Vagina (tissue), 2 donors: ENCODE results near the gene ST3GAL5.

Experiments
- CTCF ChIP-seq, 3 experiments: fragments of 450-650 bp in 2 of 3; fragments of 200-600 bp in 1 of 3; sonication (generic) in 1 of 3; IDR thresholded peaks; one replicate each; pipeline ENCODE4 v1.5.1; 2017 to 2019; ENCODE audit warnings: antibody characterized with exemption in 3 of 3, mild to moderate bottlenecking in 2 of 3, moderate library complexity in 2 of 3
- POLR2A ChIP-seq, 2 donors: fragments of 450-650 bp; IDR thresholded peaks; one replicate each; pipeline ENCODE4 v1.6.1; 2017; ENCODE audit warnings: antibody characterized with exemption in 2 of 2, mild to moderate bottlenecking in 2 of 2, moderate library complexity in 2 of 2
- POLR2AphosphoS5 ChIP-seq, 2 donors: sonication (generic); formaldehyde crosslinking; IDR thresholded peaks; one replicate each; pipeline ENCODE4 v1.9.0; 2017; ENCODE audit warnings: antibody characterized with exemption in 2 of 2, mild to moderate bottlenecking in 2 of 2, low read depth in 1 of 2; ENCODE audit not compliant: insufficient read depth in 1 of 2

- no peak for TF ChIP-seq CTCF (IDR thresholded peaks at IDR 0.05)
- TF ChIP-seq POLR2A (IDR thresholded peaks at IDR 0.05), result no peak
- no peak for TF ChIP-seq POLR2AphosphoS5 (IDR thresholded peaks at IDR 0.05; ENCODE audit: insufficient read depth in 1 of 2, low read depth in 1 of 2)
Measured at GRCh38 chr2:85854897-85855296, 33.9 kb downstream of the ST3GAL5 start.
